GM18502 (cell line): ENCODE results near the gene DIO3.

Source experiments
- ATAC-seq: cut with Tn5 transposase; IDR thresholded peaks from one replicate; pipeline ENCODE4 v1.9.1; 2021; ENCODE audit warnings: mild to moderate bottlenecking; ENCODE audit not compliant: unreplicated experiment, poor library complexity

The DIO3 gene

GRCh38 chr14:101561145-101561896 is at the start of gene DIO3:
TSS of gene DIO3 (plus strand) at chr14:101561495.
- no peak for ATAC-seq

- no peak for ATAC-seq
These were observed 49.5 kb upstream of the DIO3 start for GRCh38 chr14:101511620-101512375.

GRCh38 chr14:101512376-101512695 is 49.0 kb upstream of the DIO3 start:
- no peak for ATAC-seq

- no peak for ATAC-seq
These were observed 47.2 kb upstream of the DIO3 start for GRCh38 chr14:101514136-101514535.

GRCh38 chr14:101516401-101516800 is 44.9 kb upstream of the DIO3 start:
- no peak for ATAC-seq

- ATAC-seq = no peak
These were observed 42.5 kb upstream of the DIO3 start for GRCh38 chr14:101518611-101519473.

GRCh38 chr14:101520621-101521472 is 40.4 kb upstream of the DIO3 start:
- no peak for ATAC-seq

GRCh38 chr14:101521473-101521915 is 39.8 kb upstream of the DIO3 start:
- ATAC-seq = no peak

GRCh38 chr14:101521978-101522377 is 39.3 kb upstream of the DIO3 start:
- no peak for ATAC-seq

GRCh38 chr14:101525640-101526527 is 35.4 kb upstream of the DIO3 start:
- ATAC-seq = no peak

- ATAC-seq = no peak
These were observed 33.3 kb upstream of the DIO3 start for GRCh38 chr14:101527987-101528386.

- no peak for ATAC-seq
These were observed 32.2 kb upstream of the DIO3 start for GRCh38 chr14:101529079-101529478.

- no peak for ATAC-seq
These were observed 27.1 kb upstream of the DIO3 start for GRCh38 chr14:101534198-101534597.

- ATAC-seq = no peak
These were observed 26.1 kb upstream of the DIO3 start for GRCh38 chr14:101535232-101535631.

GRCh38 chr14:101535701-101536207 is 25.5 kb upstream of the DIO3 start:
- no peak for ATAC-seq

GRCh38 chr14:101537286-101537685 is 24.0 kb upstream of the DIO3 start:
- no peak for ATAC-seq

- ATAC-seq = no peak
These were observed 22.4 kb upstream of the DIO3 start for GRCh38 chr14:101538878-101539277.

GRCh38 chr14:101539880-101540279 is 21.4 kb upstream of the DIO3 start:
- ATAC-seq = no peak
